ENCODE measurements around the gene C3orf52. TPM values are rescaled to one million over a fixed set of nuclear protein-coding genes. Genes with fewer than 3 reads are reported as not detected.

Gene C3orf52
- total RNA-seq, 1 donor from 2014 or later: 42.5 TPM

DNA sequence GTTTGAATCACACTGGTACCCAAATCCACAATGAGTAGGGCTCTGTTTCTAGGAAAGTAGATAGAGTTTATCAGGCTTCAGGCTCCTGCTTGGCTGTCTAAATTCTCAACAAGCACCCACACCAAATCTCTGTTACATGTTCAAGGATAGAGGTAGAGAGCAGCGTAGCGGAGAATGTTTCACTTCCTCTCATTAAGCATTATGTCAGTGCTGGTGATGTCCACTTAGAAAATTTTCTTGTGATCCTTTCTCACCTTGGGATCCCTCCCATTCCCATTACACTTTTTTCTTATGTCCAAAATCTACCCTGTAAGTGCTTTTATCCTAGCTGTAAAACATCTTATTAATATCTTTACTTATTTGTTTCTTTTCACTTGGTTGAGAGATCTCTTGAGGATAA is 81.6 kb downstream of the C3orf52 start:
- no peaks in the 10 kb centered on the region for H3K27me3 ChIP-seq (ENCODE audit: control insufficient read depth, insufficient read depth, low read length)
- H3K36me3 ChIP-seq (ENCODE audit: control insufficient read depth, insufficient read depth, low read length): no peaks in the 10 kb centered on the region
- no peak for DNase-seq (ENCODE audit: low read depth)
- TF ChIP-seq, protein P1, sequence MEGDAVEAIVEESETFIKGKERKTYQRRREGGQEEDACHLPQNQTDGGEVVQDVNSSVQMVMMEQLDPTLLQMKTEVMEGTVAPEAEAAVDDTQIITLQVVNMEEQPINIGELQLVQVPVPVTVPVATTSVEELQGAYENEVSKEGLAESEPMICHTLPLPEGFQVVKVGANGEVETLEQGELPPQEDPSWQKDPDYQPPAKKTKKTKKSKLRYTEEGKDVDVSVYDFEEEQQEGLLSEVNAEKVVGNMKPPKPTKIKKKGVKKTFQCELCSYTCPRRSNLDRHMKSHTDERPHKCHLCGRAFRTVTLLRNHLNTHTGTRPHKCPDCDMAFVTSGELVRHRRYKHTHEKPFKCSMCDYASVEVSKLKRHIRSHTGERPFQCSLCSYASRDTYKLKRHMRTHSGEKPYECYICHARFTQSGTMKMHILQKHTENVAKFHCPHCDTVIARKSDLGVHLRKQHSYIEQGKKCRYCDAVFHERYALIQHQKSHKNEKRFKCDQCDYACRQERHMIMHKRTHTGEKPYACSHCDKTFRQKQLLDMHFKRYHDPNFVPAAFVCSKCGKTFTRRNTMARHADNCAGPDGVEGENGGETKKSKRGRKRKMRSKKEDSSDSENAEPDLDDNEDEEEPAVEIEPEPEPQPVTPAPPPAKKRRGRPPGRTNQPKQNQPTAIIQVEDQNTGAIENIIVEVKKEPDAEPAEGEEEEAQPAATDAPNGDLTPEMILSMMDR (IDR thresholded peaks at IDR 0.05; ENCODE audit: insufficient read depth, low read length, poor library complexity, severe bottlenecking): no peak
- no peak overlapping the region for H3K4me3 ChIP-seq (ENCODE audit: low read depth, low read length)

Other genes with a start within 250 kb of the C3orf52 start
- gene PHLDB2, start 227.1 kb upstream of the C3orf52 start, total RNA-seq: 57.2 and 57.6 TPM in 2 replicates
- gene ABHD10, start 107.4 kb upstream of the C3orf52 start, total RNA-seq: 17.1 and 17.6 TPM in 2 replicates
- gene TAGLN3, start 87.5 kb upstream of the C3orf52 start, total RNA-seq: 1.6 and 3.7 TPM in 2 replicates
- not detected in 2 replicates for gene TMPRSS7, start 51.7 kb upstream of the C3orf52 start, total RNA-seq
- not detected in 2 replicates for gene GCSAM, start 46.9 kb downstream of the C3orf52 start, total RNA-seq
- 2.2 TPM in 1 of 2 replicates, not detected in the other for gene SLC9C1, start 207.8 kb downstream of the C3orf52 start, total RNA-seq
- gene CD200, start 246.8 kb downstream of the C3orf52 start, total RNA-seq: 19.2 and 19.3 TPM in 2 replicates